Endodermal cell (in vitro differentiated cells): ENCODE data around the gene ABCC10. TPM values are rescaled to one million over a fixed set of nuclear protein-coding genes. Genes with fewer than 3 reads are reported as not detected.

ENCODE experiments used
- DNase-seq: peaks from one replicate; pipeline ENCODE4 v3.0.0-alpha.2; 2017
- H3K27ac ChIP-seq: 2 replicates; pipeline ENCODE4 v1.5.1; 2013; ENCODE audit warnings: mild to moderate bottlenecking, low read depth, low read length, moderate library complexity
- H3K27me3 ChIP-seq: 2 replicates; pipeline ENCODE4 v1.6.1; 2013; ENCODE audit warnings: mild to moderate bottlenecking, low read length, moderate library complexity; ENCODE audit not compliant: insufficient read depth, control insufficient read depth, poor library complexity, severe bottlenecking
- H3K36me3 ChIP-seq: 2 replicates; pipeline ENCODE4 v1.7.0; 2013; ENCODE audit warnings: mild to moderate bottlenecking, low read length, moderate library complexity; ENCODE audit not compliant: control insufficient read depth, insufficient read depth
- H3K4me1 ChIP-seq: one replicate; pipeline ENCODE4 v1.7.0; 2013; ENCODE audit warnings: low read length; ENCODE audit not compliant: control insufficient read depth, insufficient read depth
- H3K4me3 ChIP-seq: 2 replicates; pipeline ENCODE4 v1.5.1; 2013; ENCODE audit warnings: mild to moderate bottlenecking, low read length, moderate library complexity
- H3K9ac ChIP-seq: 2 replicates; pipeline ENCODE4 v1.6.1; 2013; ENCODE audit warnings: mild to moderate bottlenecking, low read length, moderate library complexity; ENCODE audit not compliant: poor library complexity, severe bottlenecking; ENCODE audit errors: extremely low read depth
- H3K9me3 ChIP-seq: 2 replicates; pipeline ENCODE4 v1.6.1; 2013; ENCODE audit warnings: mild to moderate bottlenecking, low read length, moderate library complexity; ENCODE audit not compliant: control insufficient read depth
- H3K27ac Mint-ChIP-seq: 2 replicates; pipeline ENCODE4 v1.8.0; 2020; ENCODE audit warnings: mixed read lengths
- H3K27me3 Mint-ChIP-seq: 2 replicates; pipeline ENCODE4 v1.8.0; 2021; ENCODE audit warnings: mild to moderate bottlenecking, mixed read lengths; ENCODE audit not compliant: insufficient read depth
- H3K36me3 Mint-ChIP-seq: 2 replicates; pipeline ENCODE4 v1.8.0; 2020; ENCODE audit warnings: low read depth, mixed read lengths
- H3K4me1 Mint-ChIP-seq: 2 replicates; pipeline ENCODE4 v1.8.0; 2020; ENCODE audit warnings: mixed read lengths
- H3K4me3 Mint-ChIP-seq: 2 replicates; pipeline ENCODE4 v1.8.0; 2020; ENCODE audit warnings: mild to moderate bottlenecking, moderate library complexity, mixed read lengths
- H3K9me3 Mint-ChIP-seq: 2 replicates; pipeline ENCODE4 v1.8.0; 2020; ENCODE audit warnings: mild to moderate bottlenecking, mixed read lengths
- CTCF ChIP-seq: fragments of 200-600 bp; sonication (generic); conservative IDR thresholded peaks from 2 replicates; pipeline ENCODE4 v1.5.0; 2021; ENCODE audit warnings: antibody characterized with exemption, mild to moderate bottlenecking
- WGBS, 2 experiments: methylation state at CpG; one replicate each; pipeline versions ENCODE4 v1.1.5 to v1.1.7; 2013; ENCODE audit warnings: missing lambda C conversion rate in 2 of 2, mixed read lengths in 1 of 2; ENCODE audit not compliant: insufficient coverage in 1 of 2, insufficient read length in 1 of 2; 5-methylcytosine and 5-hydroxymethylcytosine counted together
- total RNA-seq, 2 donors: library from RNA; stranded (reverse); fragmentation: NEBNext Ultra II Directional in 1 of 2; extraction: Animal tissue kit (Norgen Biotek cat#: 25700) in 1 of 2; gene quantifications; 2 replicates in 1 of 2; 3 replicates in 1 of 2; pipeline ENCODE4 v1.2.1, GENCODE V29; 2021

Gene ABCC10
- total RNA-seq, 2 donors from 2014 or later: 34.1 to 44.8 TPM

GRCh38 chr6:43475516-43475915 lies 48.2 kb downstream of the ABCC10 start:
- no peaks in the 10 kb centered on the region for H3K27me3 ChIP-seq
- DNase-seq: peak; percentile 25
- TF ChIP-seq CTCF: no peak
- H3K27ac ChIP-seq: no peak overlapping the region
- no peaks in the 10 kb centered on the region for H3K9me3 Mint-ChIP-seq
- WGBS, 2 experiments: 86 to 90% methylated on average over 6 of the region's 6 CpGs
- peaks cover 3% of the 10 kb centered on the region for H3K27me3 Mint-ChIP-seq
- no peak overlapping the region for H3K4me3 Mint-ChIP-seq
- H3K36me3 ChIP-seq: peaks cover 5% of the 10 kb centered on the region
- H3K9me3 ChIP-seq: no peaks in the 10 kb centered on the region
- no peak overlapping the region for H3K9ac ChIP-seq
- H3K4me3 ChIP-seq: no peak overlapping the region
- peaks cover 22% of the 10 kb centered on the region for H3K4me1 Mint-ChIP-seq
- H3K4me1 ChIP-seq: peaks cover 5% of the 10 kb centered on the region
- H3K27ac Mint-ChIP-seq: no peak overlapping the region
- H3K36me3 Mint-ChIP-seq: peaks cover 9% of the 10 kb centered on the region

GRCh38 chr6:43476746-43477145 lies 49.4 kb downstream of the ABCC10 start:
- Histone ChIP-seq H3K9me3 (no peaks in the 10 kb centered on the region), H3K36me3 (peaks cover 11% of the 10 kb centered on the region), H3K27me3 (no peaks in the 10 kb centered on the region), H3K27ac (no peak overlapping the region), H3K4me1 (peaks cover 5% of the 10 kb centered on the region), H3K9ac (no peak overlapping the region), H3K4me3 (peak overlapping the region; percentile 88)
- WGBS, 2 experiments: 77 to 86% methylated on average over 2 of the region's 2 CpGs
- Mint-ChIP-seq H3K36me3 (peaks cover 9% of the 10 kb centered on the region), H3K27me3 (no peaks in the 10 kb centered on the region), H3K4me1 (peaks cover 24% of the 10 kb centered on the region), H3K27ac (peak overlapping the region; percentile 91), H3K9me3 (no peaks in the 10 kb centered on the region), H3K4me3 (peak overlapping the region; percentile 83)
- no peak for TF ChIP-seq CTCF
- peak; percentile 17 for DNase-seq

GRCh38 chr6:43477235-43478007 lies 50.1 kb downstream of the ABCC10 start, which contains the start of gene TJAP1:
Gene TJAP1, plus strand, starts transcription at chr6:43477570. Its CDS starts 21,432 bp downstream, at chr6:43499002.
- peaks cover 13% of the 10 kb centered on the region for H3K36me3 ChIP-seq
- Mint-ChIP-seq H3K27ac (peak within 1 kb of the TSS; percentile 91), H3K27me3 (no peaks in the 10 kb centered on the region), H3K9me3 (no peaks in the 10 kb centered on the region), H3K4me1 (peaks cover 30% of the 10 kb centered on the region), H3K4me3 (peak within 1 kb of the TSS; percentile 83), H3K36me3 (peaks cover 9% of the 10 kb centered on the region)
- H3K27ac ChIP-seq: peak within 1 kb of the TSS; percentile 60
- peak within 1 kb of the TSS; percentile 88 for H3K4me3 ChIP-seq
- DNase-seq: peak; percentile 98
- peaks cover 5% of the 10 kb centered on the region for H3K4me1 ChIP-seq
- TF ChIP-seq CTCF: no peak
- H3K27me3 ChIP-seq: no peaks in the 10 kb centered on the region
- H3K9ac ChIP-seq: peak within 1 kb of the TSS; percentile 87
- WGBS, 2 experiments: 5 to 27% methylated on average over 6 to 34 of the region's 34 CpGs
- no peaks in the 10 kb centered on the region for H3K9me3 ChIP-seq
